Upper lobe of left lung (tissue), 6 donors: ENCODE results near the gene HIBCH. TPM values are rescaled to one million over a fixed set of nuclear protein-coding genes. Genes with fewer than 3 reads are reported as not detected.
"Not testable (repeated sequence)": the region's sequence is repeated elsewhere in the genome, so short reads cannot be mapped to it uniquely, and the experiment has no call there.

Experiments
- ATAC-seq, 2 donors: fragments of 200-7000 bp; cut with Tn5 transposase; one replicate each; pipeline ENCODE4 v1.9.1; 2022; ENCODE audit warnings: mild to moderate bottlenecking in 2 of 2, moderate library complexity in 2 of 2; ENCODE audit not compliant: low FRiP score in 2 of 2
- DNase-seq, 2 donors: peaks; one replicate each; pipeline ENCODE4 v3.0.0-alpha.2; 2019 to 2020
- H3K27ac ChIP-seq, 4 donors: fragments of 200-600 bp; sonication (generic); one replicate each; pipeline ENCODE4 v1.5.1; 2016 to 2019
- H3K27me3 ChIP-seq, 4 donors: fragments of 200-600 bp; sonication (generic); one replicate each; pipeline ENCODE4 v1.5.1; 2017 to 2019
- H3K36me3 ChIP-seq, 4 donors: fragments of 200-600 bp; sonication (generic); one replicate each; pipeline ENCODE4 v1.5.1; 2016 to 2019
- H3K4me1 ChIP-seq, 4 donors: fragments of 200-600 bp; sonication (generic); one replicate each; pipeline ENCODE4 v1.5.1; 2018 to 2019
- H3K4me3 ChIP-seq, 4 donors: fragments of 200-600 bp; sonication (generic); one replicate each; pipeline ENCODE4 v1.5.1; 2017 to 2019; ENCODE audit warnings: mild to moderate bottlenecking in 2 of 4, moderate library complexity in 1 of 4
- H3K9me3 ChIP-seq, 4 donors: fragments of 200-600 bp; sonication (generic); one replicate each; pipeline ENCODE4 v1.5.1; 2018 to 2019
- EP300 ChIP-seq, 4 donors: sonication (generic); formaldehyde crosslinking; IDR thresholded peaks; one replicate each; pipeline ENCODE4 v1.5.1; 2017; ENCODE audit warnings: antibody characterized with exemption in 4 of 4, control low read depth in 2 of 4
- POLR2A ChIP-seq, 4 donors: fragments of 450-650 bp; IDR thresholded peaks; one replicate each; pipeline ENCODE4 v1.5.1; 2016 to 2017; ENCODE audit warnings: antibody characterized with exemption in 4 of 4, mild to moderate bottlenecking in 2 of 4
- POLR2AphosphoS5 ChIP-seq, 2 donors: sonication (generic); formaldehyde crosslinking; IDR thresholded peaks; one replicate each; pipeline ENCODE4 v1.5.1; 2017; ENCODE audit warnings: antibody characterized with exemption in 2 of 2
- WGBS, 2 donors: methylation state at CpG; one replicate each; pipeline ENCODE4 v1.1.5; 2017 to 2018; 5-methylcytosine and 5-hydroxymethylcytosine counted together
- total RNA-seq, 6 donors: library from RNA; depleted of rRNA in 4 of 6; stranded (reverse); fragments of >200 nt in 4 of 6; gene quantifications; one replicate each; pipeline versions ENCODE4 v1.1.0 to v1.2.1, GENCODE V29; 2016 to 2021
- TF ChIP-seq, protein P1 (sequence below), 6 experiments: fragments of 450-650 bp in 4 of 6; fragments of 200-600 bp in 2 of 6; sonication (generic) in 2 of 6; IDR thresholded peaks; one replicate each; pipeline ENCODE4 v1.5.1; 2016 to 2019; ENCODE audit warnings: antibody characterized with exemption in 6 of 6
- donor health status: DM: no; HTN: no; CAD: no; lungs with moderate emphysema.
- donor health status: DM: no; HTN: yes; CAD: no; lungs with severe emphysema.

Gene HIBCH
- total RNA-seq, 6 donors from 2014 or later = 10.1 to 24.2 (median 14.7) TPM

DNA sequence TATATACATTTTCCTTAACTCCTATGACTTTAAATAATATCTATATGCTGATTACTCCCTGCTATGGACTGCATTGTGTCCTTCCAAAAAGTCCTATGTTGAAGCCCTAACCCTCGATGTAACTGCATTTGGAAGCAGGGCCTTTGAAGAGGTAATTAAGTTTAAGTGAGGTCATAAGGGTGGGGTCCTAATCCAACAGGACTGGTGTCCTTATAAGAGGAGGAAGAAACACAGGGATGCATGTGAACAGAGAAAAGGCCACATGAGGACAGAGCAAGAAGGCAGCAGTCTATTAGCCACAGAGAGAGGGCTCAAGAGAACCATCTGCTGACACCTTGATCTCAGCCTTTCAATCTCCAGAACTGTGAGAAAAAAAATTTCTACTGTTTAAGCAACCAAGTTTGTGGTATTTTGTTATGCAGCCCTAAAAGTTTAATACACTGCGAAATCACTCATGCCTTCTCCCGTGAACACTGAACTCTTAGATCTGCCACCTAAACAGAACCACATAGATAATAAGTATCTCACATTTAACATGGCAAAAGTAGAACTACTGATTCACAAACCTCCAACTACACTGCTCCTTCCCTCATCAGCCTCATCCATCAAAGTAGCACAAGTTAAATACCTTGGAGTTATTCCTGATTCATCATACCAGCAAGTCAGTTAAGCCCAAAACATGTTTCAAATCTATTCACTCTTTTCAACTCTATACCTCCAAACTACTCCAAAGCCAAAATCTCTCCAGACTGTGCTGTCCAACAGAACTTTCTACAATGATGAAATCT lies 65.4 kb downstream of the HIBCH start:
- WGBS, 2 donors = 96 to 97% methylated on average over 3 of the region's 3 CpGs
- H3K27me3 ChIP-seq = no peaks in the 10 kb centered on the region
- no peak overlapping the region for H3K4me3 ChIP-seq
- ATAC-seq (no peak), DNase-seq (no peak)
- H3K4me1 ChIP-seq = no peaks in the 10 kb centered on the region
- no peak overlapping the region for H3K27ac ChIP-seq
- no peaks in the 10 kb centered on the region for H3K9me3 ChIP-seq
- H3K36me3 ChIP-seq = peaks cover 2 to 60% (median 9%) of the 10 kb centered on the region in 4 donors
- TF ChIP-seq, protein P1, sequence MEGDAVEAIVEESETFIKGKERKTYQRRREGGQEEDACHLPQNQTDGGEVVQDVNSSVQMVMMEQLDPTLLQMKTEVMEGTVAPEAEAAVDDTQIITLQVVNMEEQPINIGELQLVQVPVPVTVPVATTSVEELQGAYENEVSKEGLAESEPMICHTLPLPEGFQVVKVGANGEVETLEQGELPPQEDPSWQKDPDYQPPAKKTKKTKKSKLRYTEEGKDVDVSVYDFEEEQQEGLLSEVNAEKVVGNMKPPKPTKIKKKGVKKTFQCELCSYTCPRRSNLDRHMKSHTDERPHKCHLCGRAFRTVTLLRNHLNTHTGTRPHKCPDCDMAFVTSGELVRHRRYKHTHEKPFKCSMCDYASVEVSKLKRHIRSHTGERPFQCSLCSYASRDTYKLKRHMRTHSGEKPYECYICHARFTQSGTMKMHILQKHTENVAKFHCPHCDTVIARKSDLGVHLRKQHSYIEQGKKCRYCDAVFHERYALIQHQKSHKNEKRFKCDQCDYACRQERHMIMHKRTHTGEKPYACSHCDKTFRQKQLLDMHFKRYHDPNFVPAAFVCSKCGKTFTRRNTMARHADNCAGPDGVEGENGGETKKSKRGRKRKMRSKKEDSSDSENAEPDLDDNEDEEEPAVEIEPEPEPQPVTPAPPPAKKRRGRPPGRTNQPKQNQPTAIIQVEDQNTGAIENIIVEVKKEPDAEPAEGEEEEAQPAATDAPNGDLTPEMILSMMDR (IDR thresholded peaks at IDR 0.05) = no peak
- no peak for TF ChIP-seq POLR2A (IDR thresholded peaks at IDR 0.05)

DNA sequence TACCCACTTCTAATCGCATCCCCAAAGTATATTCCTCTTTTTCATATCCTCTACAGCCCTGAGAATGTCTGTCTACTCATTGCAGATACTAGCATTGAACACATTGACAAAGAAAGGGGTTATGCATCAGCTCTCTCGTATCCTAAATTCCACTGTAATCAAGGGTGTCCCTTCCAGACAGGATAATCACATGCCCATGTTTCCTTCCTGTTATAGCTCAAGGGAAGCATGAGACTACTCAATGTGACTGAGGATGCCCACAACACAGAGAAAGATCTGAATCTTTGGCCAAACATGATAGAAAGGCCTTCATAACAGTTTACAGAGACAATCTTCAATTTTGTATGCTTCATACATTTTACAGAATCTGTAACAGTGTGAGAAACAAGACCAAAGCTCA lies 69.2 kb downstream of the HIBCH start:
- H3K27ac ChIP-seq = no peak overlapping the region
- no peaks in the 10 kb centered on the region for H3K9me3 ChIP-seq

DNA sequence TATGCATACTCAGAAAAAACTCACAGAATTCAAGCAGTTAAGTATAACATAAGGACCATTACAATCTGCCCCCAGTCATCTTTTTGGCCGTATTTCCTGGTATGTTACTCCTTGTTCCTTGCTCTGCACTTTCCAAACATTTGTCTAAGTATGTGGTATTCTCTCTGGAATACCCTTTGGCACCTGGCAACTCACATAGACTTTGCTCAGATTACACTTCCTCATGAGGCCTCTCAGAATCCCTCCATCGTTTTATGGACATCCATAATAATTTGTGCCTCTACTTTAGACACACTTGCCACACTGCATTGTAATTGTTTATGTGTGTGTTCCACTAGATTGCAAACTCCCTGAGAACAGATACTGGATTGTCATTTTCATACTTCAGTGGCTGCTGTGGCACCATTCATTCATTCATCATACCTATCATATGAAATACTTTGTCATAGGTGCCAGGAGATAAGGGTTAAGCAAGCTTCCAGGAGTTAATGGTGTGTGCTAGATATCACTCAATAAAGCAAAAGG lies 84.0 kb downstream of the HIBCH start:
- DNase-seq = no peak
- H3K4me1 ChIP-seq = no peaks in the 10 kb centered on the region

More for the DNA sequence above, 69.2 kb downstream of the HIBCH start:
- Histone ChIP-seq H3K4me1 (no peaks in the 10 kb centered on the region), H3K4me3 (no peak overlapping the region), H3K36me3 (peaks cover 3 to 43% (median 4%) of the 10 kb centered on the region in 4 donors), H3K27me3 (no peaks in the 10 kb centered on the region)
- ATAC-seq (no peak), DNase-seq (no peak)
- 75 to 82% methylated on average over 2 of the region's 2 CpGs for WGBS, 2 donors
- TF ChIP-seq POLR2AphosphoS5 (IDR thresholded peaks at IDR 0.05) (no peak), EP300 (IDR thresholded peaks at IDR 0.05) (no peak), POLR2A (IDR thresholded peaks at IDR 0.05) (no peak)
- TF ChIP-seq, protein P1 (IDR thresholded peaks at IDR 0.05) = no peak

DNA sequence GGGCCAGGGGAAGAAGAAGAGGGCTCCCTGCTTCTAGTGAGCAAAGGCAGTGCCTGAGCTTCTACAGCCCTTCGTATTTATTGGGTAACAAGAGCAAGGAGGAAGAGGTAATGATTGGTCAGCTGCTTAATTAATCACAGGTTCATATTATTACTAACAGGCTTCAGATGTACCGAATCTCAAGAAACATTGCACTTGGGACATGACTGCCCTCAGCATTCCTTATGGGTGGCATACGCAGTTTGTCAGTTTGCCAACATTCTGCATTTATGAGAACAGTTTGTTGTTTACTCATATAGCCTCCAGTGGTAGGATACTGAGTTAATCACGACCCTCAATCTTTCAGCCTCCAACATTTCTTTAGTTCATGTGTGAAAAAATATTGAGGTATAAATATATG lies 84.5 kb downstream of the HIBCH start:
- H3K27me3 ChIP-seq = no peaks in the 10 kb centered on the region
- WGBS, 2 donors = 93 to 95% methylated on average over 4 of the region's 4 CpGs

More for the DNA sequence above, 84.0 kb downstream of the HIBCH start:
- no peaks in the 10 kb centered on the region for H3K9me3 ChIP-seq
- WGBS, 2 donors = 72 to 76% methylated on average over 2 of the region's 2 CpGs
- ATAC-seq = no peak
- H3K27me3 ChIP-seq = no peaks in the 10 kb centered on the region
- no peak overlapping the region for H3K27ac ChIP-seq
- no peak overlapping the region for H3K4me3 ChIP-seq
- H3K36me3 ChIP-seq = no peaks in the 10 kb centered on the region
- no peak for TF ChIP-seq POLR2A (IDR thresholded peaks at IDR 0.05)
- TF ChIP-seq, protein P1 (IDR thresholded peaks at IDR 0.05) = no peak
- no peak for TF ChIP-seq POLR2AphosphoS5 (IDR thresholded peaks at IDR 0.05)

DNA sequence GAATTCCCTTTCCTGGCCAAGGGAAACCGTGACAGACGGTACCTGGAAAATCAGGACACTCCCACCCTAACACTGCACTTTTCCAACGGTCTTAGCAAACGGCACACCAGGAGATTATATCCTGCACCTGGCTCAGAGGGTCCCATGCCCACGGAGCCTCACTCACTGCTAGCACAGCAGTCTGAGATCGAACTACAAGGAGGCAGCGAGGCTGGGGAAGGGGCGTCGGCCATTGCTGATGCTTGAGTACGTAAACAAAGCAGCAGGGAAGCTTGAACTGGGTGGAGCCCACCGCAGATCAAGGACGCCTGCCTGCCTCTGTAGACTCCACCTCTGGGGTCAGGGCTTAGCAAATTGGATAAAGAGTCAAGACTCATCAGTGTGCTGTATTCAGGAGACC lies 95.6 kb downstream of the HIBCH start:
- H3K27me3 ChIP-seq, H3K27ac ChIP-seq, H3K4me3 ChIP-seq, ATAC-seq, H3K9me3 ChIP-seq, H3K4me1 ChIP-seq: not testable (repeated sequence)
- peak in 1 of 2 donors; percentile 2 for DNase-seq
- peaks cover 0 to 18% (median 3%) of the 10 kb centered on the region in 4 donors for H3K36me3 ChIP-seq
- 95 to 97% methylated on average over 11 to 12 of the region's 12 CpGs for WGBS, 2 donors

More for the DNA sequence above, 84.5 kb downstream of the HIBCH start:
- H3K9me3 ChIP-seq = no peaks in the 10 kb centered on the region
- H3K36me3 ChIP-seq = no peaks in the 10 kb centered on the region
- no peak for ATAC-seq
- no peak for TF ChIP-seq EP300 (IDR thresholded peaks at IDR 0.05)
- TF ChIP-seq, protein P1 (IDR thresholded peaks at IDR 0.05) = no peak
- TF ChIP-seq POLR2A (IDR thresholded peaks at IDR 0.05) = no peak
- TF ChIP-seq POLR2AphosphoS5 (IDR thresholded peaks at IDR 0.05) = no peak
- no peak for DNase-seq
- no peak overlapping the region for H3K4me3 ChIP-seq
- H3K4me1 ChIP-seq = no peaks in the 10 kb centered on the region
- H3K27ac ChIP-seq = no peak overlapping the region

DNA sequence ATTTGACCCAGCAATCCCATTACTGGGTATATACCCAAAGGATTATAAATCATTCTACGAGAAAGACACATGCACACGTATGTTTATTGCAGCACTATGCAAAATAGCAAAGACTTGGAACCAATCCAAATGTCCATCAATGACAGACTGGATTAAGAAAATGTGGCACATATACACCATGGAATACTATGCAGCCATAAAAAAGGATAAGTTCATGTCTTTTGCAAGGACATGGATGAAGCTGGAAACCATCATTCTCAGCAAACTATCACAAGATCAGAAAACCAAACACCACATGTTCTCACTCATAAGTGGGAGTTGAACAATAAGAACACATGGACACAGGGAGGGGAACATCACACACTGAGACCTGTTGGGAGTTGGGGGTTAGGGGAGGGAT lies 96.9 kb downstream of the HIBCH start:
- 98 to 100% methylated on average over 2 of the region's 2 CpGs for WGBS, 2 donors
- not testable (repeated sequence) for H3K4me3 ChIP-seq, ATAC-seq, H3K9me3 ChIP-seq, H3K4me1 ChIP-seq, H3K27ac ChIP-seq, H3K27me3 ChIP-seq, DNase-seq
- H3K36me3 ChIP-seq = peaks cover 0 to 18% (median 3%) of the 10 kb centered on the region in 4 donors
